ENCODE data around the gene BLNK.

The BLNK gene

GRCh38 chr10:96298362-96298761 lies 27.0 kb upstream of the BLNK start:
- DNase-seq (ENCODE audit: low spot score): no peak
- Histone ChIP-seq H3K27ac (no peak overlapping the region), H3K4me3 (no peak overlapping the region)
- no peak for TF ChIP-seq CTCF (IDR thresholded peaks at IDR 0.05)

- Histone ChIP-seq H3K27ac (no peak overlapping the region), H3K4me3 (no peak overlapping the region)
- TF ChIP-seq CTCF (IDR thresholded peaks at IDR 0.05): no peak
- DNase-seq (ENCODE audit: low spot score): no peak
Measured at GRCh38 chr10:96297486-96297885, 26.1 kb upstream of the BLNK start.

GRCh38 chr10:96295475-96295874 lies 24.1 kb upstream of the BLNK start:
- no peak overlapping the region for H3K27ac ChIP-seq
- H3K4me3 ChIP-seq: no peak overlapping the region
- no peak for DNase-seq (ENCODE audit: low spot score)
- TF ChIP-seq CTCF (IDR thresholded peaks at IDR 0.05): no peak

- Histone ChIP-seq H3K27ac (no peak overlapping the region), H3K4me3 (no peak overlapping the region)
- no peak for DNase-seq (ENCODE audit: low spot score)
- TF ChIP-seq CTCF (IDR thresholded peaks at IDR 0.05): peak; percentile 57
Measured at GRCh38 chr10:96292971-96293920, 21.9 kb upstream of the BLNK start.

- Histone ChIP-seq H3K4me3 (no peak overlapping the region), H3K27ac (no peak overlapping the region)
- TF ChIP-seq CTCF (IDR thresholded peaks at IDR 0.05): no peak
- no peak for DNase-seq (ENCODE audit: low spot score)
Measured at GRCh38 chr10:96290368-96291133, 19.2 kb upstream of the BLNK start.

- Histone ChIP-seq H3K4me3 (no peak overlapping the region), H3K27ac (no peak overlapping the region)
- no peak for DNase-seq (ENCODE audit: low spot score)
- TF ChIP-seq CTCF (IDR thresholded peaks at IDR 0.05): no peak
Measured at GRCh38 chr10:96289218-96289910, 18.0 kb upstream of the BLNK start.

Data from coronary artery (tissue), 2 donors.